HG03039 (cell line): ENCODE results near the gene PTPRN2.

Experiments used
- ATAC-seq: cut with Tn5 transposase; IDR thresholded peaks from one replicate; pipeline ENCODE4 v1.9.1; 2021; ENCODE audit warnings: mild to moderate bottlenecking, moderate library complexity; ENCODE audit not compliant: unreplicated experiment

PTPRN2 gene

DNA sequence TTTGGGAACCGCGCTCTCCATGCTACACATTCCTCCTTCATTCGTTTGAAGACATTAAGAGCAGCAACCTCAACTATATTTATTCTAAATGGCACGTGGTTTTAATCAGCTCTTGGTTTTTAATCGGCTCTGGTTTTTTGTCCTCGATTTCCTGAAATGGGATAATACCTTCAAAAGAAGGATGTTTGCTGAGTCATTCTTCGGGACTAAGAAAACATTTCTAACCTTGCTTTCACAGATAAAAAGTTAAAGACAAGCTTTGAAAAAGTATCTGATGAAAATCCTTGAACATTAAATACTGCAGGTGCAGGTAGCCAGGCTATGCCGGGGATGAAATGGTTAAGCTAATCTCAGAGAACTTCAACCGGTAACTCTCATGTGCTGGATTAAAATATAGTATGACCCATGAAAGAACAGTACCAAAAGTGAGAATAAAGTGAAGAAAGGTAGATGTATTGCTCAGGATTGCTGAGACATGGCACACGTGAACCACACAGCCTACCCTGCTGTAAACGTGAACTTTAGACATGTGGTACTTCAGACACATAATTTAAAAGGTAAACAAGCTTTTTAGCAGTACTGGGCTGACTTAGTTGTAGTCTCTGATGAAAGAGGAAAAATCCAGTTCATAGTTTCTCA, 89.1 kb downstream of the PTPRN2 start:
- no peak for ATAC-seq

DNA sequence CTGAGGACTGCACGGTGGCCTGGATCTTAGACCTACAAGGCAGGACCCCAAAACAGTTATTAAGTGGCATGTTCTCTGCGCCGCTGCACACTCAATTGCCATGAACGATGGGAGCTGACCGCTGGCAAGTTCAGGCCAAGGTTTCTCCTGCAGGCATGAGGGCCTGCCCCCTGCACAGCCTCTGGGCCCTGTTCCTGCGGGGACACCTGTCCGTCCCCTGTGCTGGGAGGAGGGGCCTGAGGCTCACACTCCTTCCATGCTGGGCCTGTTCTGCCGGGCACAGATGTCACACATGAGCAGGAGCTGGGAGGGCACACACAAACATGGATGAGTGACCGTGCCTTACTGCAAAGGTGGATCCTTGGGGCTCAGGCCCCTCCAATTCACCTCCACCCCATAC, 90.0 kb downstream of the PTPRN2 start:
- ATAC-seq, result no peak

DNA sequence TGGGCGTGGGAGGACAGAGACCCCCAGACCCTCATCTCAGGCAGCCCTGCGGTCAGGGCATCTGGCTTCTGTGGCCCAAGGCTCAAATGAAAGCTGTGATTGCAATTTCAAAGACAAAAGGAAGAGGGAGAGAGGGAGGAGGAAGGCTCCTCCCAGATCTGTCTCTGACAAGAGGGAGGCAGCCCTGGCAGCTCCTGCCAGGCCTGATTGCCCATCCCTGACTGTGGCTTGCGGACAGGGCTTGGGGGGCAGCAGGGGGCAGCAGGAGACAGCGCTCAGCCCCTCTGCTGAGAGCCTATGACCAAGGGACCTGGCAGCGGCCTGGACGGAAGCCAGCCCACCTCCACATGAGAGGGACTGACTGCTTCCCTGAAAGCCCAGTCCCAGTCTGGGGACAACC, 91.8 kb downstream of the PTPRN2 start:
- ATAC-seq, result no peak

DNA sequence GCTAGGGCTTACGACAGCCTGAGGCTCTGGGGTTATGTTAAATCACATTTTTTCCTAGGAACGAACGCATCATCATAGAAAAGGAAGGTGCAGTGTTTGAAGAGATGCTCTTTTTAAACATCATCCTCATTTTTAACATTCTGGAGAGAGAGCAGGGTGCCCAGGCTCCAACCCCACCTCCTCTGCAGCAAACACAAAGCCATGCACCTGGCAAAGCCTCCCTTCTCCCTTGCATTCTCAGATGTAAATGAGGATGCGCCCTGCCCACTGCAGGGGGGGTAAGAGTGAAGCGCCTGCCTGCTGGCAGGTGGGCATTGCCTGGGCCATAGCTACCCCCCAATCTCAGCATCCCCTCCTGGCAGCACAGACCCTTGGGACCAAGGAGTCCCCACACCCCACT, 92.4 kb downstream of the PTPRN2 start:
- no peak for ATAC-seq

DNA sequence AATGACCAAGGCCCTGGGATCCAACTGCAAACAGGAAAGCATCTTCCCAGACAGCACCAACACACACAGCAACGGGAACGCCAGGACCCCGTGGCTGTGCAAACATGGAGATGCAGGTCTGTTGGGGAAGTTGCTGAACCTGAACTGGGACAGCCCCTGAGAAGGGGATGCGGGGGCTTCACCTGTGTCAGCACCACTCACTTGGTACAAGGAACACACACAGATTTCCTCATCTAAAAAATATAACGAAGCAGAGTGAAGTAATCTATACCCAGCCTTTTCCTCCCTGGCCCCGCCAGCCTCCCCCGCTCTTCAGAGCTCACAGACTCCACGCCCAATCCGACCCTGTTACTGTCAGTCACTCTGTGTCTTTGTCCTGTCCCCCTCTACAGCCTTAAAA, 93.0 kb downstream of the PTPRN2 start:
- ATAC-seq, result no peak

DNA sequence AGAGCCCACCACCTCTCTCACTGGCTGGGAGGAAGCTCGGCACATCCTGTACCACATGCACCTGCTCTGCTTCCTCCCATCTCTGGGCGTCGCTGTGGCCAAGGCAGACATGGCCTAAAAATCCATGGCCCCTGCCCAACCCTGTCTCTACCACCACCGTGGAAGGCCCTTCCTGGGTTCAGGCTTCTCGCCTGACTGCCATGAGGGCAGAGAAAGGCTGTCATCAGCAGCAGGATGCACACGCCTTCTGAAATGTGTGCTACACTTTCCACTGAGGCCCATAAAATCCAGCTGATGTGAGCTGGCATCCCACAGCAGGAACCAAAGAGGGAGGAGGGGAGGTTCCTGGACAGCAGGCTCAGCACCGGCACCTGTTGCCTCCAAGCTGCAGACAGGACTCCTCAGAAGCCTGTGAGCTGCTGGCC, 93.4 kb downstream of the PTPRN2 start:
- ATAC-seq, result no peak

DNA sequence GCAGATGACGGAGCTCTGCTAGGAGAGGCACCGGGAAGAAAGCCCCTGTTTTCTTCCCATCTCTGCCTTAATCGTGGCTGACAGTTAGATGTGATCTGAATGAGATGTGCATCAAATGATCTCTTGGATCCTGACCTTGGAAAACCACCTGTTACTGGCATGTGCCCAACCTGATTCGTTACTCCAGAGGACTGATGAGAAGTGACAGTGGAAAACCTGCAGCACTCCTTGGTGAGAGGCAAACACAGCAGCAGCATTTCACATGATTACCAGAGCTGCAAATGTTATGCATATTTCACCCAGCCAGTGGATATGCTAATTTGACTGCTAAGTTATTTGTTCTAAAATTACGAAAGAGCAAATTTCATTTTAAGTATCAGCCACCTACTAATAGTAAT, 95.3 kb downstream of the PTPRN2 start:
- ATAC-seq, result no peak

DNA sequence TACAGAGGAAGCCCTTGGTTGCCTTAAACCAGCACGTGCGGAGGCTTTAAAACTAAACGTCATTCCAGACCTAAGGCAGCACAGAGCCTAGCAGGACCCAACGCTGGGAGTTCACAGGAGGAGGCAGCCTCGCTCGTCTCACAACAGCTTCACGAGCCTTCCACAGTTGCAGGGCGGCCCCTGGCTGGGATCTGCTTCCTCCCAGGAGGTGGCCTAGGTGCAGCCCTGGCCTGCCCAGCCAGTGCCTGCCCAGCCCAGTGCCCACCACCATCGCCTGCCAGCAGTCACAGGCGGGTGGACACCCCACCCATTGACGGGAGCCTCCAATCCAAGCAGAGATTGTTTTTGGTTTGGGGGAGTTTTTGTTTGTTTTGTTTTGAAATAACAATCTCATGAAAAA, 96.5 kb downstream of the PTPRN2 start:
- no peak for ATAC-seq

DNA sequence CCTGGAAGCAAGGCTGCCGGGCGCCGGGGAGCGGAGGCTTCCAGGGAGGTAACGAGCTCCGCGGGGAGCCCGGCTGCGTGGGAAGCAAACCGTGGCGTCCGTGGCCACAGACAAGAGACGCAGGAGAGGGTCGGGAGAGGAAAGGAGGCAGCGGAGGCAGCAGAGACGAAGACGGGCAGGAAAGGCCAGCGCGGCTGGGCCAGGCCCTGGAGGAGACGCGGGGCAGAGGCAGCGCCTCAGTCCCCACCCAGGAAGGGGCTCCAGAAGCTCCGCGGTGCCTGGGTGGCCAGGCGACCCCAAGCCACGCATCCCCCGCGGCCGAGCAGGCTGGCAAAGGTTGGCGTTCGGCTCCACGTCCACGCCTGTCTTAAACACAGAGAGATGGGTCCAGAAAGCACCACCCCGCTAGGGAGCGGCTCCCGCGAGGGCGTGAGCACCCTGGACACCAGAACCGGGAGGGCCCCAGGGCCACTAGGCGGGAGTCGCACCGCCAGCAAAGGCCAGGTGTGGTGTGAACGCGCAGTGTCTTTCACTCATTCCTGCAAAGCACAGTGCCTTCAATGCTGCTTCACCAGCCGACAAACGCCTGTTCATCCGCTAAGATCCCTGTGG, 97.3 kb downstream of the PTPRN2 start:
- no peak for ATAC-seq

DNA sequence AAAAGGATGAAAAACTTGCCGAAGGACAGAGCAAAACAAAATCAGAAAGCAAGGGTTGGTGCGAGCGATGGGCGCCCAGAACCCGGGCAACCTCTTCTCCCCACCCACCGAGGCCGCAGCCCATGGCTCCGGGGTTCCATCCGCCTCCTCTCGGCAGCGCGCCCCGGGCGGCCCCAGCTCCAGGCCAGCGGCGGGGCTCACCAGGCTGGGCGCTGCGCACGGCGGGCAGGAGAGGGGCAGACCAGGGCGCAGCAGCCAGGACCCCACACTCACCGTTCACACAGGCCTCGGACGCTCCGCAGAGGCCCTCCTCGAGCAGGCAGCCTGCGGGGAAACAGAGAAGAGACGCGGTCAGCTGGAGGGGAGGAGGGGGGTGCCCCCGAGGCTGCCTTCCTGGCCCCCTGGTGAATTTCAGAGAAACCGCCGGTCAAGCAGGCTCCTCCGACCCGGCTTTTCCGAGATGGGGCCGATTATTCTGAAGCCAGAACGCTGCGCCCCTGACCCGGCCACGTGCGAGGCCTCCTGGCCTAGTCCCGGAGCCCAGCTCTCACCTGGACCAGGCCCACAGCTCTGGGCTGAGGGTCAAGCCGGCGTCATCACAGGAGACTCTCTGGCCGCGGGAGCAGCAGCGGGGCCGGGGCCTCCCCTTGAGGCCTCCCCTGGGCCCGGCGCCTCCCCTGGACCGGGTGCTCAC, 98.0 kb downstream of the PTPRN2 start:
- no peak for ATAC-seq

DNA sequence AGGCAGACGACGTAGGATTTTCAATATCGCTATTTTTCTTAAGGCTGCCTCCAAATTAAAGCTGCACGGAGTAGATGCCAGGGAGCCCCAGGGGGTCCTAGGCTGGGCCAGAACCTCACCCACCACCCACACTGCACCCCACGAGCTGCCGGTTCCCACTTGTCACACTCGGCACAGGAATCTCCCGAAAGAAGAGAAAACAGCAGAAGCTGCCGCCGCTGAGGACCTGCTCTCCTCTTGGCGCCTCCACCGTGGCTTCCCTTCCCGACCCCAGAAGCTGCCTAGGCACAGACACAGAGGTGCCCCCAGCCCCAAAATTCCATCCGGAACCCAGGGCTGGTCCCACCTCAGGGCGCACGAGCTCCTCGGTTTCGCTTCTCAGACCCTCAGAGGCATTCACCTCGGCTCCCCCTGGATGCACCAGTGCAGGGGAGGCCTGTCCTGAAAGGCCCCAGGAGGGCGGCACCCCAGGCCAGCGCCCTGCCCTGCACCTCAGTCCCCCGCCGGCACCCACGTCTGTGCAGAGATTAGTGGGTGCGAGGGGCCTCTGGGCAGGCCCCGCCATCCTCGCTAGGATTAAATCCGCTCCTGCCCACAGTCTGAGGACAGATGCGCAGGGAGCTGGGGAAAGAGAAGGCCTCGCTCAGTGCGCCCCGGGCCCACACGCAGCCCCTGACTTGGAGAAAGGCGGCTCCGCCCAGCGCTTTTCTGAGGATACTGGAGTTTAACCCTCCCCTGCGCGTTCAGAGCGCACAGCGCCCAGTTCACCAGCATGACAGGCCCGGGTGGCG, 99.2 kb downstream of the PTPRN2 start:
- ATAC-seq, result no peak

DNA sequence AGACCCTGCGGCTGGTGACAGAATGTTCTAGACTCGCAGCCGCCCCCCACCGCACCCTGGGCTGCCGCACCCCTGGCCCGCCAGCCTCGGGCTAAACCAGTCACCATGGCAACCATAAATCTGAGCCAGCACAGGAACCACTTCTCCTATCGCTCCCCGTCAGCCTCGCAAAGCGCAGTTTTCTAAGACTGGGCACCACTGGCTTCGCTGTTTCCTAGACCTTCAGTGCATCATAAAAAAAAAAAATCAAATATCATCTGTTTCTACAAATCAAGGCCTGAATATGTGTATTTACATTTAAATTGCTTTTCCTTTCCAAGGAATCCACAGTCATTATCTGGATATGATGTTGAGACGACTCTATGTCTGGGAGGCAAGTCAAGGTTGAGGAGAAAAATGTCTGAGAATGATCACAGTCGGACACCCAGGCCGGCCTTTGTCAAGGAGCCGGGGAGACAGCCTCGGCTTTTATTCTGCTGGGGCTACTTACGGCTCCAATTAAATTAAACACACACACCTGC, 99.9 kb downstream of the PTPRN2 start:
- no peak for ATAC-seq

DNA sequence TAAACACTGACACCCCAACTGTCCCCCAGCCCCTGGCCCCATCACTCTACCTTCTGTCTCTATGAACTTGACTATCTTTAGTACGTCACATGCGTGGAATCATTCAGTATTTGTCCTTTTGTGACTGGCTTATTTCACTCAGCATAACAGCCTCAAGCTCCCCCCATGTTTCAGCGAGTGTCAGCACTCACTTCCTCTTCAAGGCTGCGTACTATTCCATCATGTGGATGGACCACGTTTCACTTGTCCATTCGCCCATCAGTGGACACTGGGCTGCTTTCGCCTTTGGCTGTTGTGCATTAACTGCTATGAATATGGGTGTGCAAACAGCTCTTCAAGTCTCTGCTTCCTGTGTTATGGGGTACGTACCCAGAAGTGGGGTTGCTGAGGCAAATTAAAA, 100.7 kb downstream of the PTPRN2 start:
- no peak for ATAC-seq

DNA sequence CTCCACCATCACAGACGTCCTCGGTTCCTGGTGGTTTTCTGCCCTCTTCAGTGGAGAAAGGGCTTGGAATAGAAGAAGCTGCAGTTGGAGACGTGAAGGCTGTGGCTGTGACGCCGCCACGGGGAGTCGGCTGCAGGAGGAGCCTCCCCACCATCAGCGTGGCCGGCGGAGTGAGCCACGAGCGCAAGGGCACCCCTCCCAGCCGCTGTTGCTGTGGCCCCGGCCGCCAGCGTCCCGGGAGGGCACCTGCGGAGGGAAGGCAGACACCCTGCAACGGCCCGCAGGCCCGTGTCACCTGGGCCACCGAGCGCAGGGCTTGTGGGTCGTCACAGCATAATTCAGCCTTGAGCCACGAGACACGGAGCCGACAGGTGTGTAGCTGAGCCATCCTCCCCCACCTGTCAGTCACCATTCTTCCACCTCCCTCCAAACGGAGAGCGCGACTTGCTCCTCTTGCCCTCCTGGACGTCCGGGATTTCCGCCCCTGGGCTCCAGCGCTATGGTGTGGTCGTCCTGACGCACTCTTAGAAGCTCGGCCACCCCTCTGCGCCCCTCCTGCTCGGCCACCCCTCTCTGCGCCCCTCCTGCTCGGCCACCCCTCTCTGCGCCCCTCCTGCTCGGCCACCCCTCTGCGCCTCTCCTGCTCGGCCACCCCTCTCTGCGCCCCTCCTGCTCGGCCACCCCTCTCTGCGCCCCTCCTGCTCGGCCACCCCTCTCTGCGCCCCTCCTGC, 102.7 kb downstream of the PTPRN2 start:
- ATAC-seq, result no peak

DNA sequence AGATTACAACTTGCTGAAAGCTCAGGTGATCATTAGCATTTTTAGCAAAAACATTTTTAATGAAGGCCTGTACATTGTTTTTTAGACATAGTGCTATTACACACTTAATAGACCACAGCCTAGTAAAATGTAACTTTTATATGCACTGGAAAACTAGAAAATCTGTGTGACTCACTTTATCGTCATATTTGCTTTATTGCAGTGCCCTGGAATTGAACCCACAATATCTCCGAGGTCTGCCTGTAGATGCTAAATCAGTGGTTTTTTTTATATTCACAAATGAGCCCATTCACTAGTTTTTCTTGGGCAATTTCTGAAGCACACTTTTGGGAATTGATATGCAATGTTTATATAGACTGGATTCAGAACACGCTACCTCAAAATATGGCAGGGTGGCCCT, 105.1 kb downstream of the PTPRN2 start:
- ATAC-seq, result no peak

DNA sequence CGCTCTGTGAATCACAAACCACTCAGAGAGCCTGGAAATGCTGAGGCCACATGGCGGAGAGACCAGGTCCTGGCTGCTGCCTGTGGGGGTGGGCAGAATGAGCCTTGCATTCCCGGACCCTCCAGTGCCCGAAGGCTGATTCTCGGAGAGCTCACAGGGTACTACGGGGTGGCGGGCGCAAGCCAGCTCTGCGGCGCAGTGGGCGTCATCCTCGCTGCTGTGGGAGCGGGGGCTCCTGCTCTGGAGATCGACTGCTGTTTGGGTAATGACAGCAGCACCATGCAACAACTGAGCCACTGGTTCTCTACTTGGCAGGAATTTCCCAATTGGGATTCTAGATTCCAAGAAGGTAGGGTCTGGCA, 108.0 kb downstream of the PTPRN2 start:
- no peak for ATAC-seq

DNA sequence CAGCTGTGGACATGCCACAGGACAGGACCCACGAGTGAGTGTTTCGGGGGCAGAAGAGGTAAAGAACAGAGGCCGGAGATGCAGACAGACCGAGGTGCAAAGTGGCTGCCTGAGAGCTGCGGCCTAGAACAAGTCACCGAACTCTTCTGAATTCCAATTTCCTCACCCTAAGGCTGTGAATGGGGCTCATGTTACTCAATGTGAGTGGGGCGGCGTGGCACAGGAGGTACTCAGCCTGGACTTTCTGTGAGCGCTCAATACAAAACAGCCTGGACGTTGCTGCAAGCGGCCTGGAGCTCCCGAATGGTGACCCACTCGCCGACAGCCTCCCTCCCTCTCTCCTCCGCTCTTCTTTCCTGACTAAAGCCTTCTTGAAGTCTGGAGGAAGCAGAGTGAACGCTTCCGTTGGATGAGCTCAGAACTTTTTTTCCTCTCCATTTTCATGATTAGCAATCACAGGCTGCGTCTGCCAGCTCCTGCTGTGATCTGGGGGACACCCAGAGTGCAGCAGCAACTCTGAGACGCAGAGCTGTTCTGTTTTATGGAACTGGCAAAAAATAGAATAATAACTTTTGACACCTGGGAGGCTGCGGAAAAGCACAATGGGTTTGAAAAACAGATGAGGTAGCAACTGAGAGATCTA, 108.5 kb downstream of the PTPRN2 start:
- no peak for ATAC-seq

DNA sequence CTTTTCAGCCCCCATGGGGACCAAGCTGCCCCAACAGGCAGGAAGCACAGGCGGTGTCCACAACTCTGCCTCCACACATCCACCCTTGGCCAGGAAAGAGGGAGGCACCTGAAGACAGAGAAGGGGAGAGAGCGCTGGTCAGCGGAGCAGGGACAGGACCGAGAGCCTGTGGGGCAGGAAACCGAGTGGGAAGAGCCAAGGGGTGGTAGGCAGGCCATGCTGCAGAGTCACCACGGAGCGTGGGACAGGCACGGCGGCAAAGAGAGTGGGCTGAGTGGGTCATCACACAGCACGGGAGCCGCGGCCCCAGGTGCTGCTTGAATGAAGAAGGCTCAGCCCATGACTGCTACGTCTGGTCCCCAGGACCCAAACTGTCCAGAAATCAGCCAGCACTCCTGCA, 109.8 kb downstream of the PTPRN2 start:
- ATAC-seq, result no peak

DNA sequence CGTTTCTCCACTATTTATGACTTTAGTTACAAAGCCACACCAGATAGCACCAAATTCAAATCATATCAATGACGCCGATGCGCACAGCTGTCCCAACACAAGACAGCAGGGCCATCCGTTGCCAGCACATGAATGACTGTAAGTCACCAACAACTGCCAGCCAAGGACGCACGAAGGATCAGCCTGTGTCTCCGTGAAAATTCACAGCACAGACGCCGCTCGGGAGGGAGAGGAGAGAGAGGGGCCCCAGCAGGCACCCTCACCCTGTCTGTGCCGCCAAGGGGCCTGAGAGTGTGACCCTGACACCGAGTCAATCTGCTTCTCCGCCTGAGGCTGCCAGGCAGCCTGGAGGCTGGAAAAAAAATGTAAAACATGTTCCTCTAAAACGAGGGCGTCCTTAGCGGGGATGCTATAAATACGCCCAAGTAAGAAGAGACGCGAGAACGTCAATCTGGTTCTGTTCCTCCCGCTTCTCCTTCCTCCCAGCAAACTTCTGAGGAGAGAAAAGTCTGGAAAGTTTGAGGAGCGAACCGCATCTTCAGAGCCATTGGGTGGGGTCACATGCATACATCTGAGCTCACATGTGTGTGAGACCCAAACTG, 111.2 kb downstream of the PTPRN2 start:
- ATAC-seq, result no peak

DNA sequence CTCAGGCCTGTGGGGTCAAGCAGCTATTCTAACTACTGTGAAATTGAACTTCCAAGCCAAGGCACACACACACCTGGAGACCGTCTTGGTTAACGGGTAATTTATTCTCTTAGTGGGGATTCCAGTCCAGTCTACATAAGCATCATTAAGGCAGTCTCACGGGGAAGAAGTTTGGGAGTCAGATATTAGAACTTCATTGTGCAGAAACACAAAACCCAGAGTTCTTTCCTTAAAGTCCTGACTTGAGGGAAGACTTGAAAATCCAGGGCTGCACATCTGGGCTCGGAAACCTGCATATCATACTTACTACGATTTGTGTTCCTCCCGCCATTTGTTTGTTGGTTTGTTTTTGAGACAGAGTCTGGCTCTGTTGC, 112.0 kb downstream of the PTPRN2 start:
- no peak for ATAC-seq
